ENCODE data around the gene PANK4. TPM values are rescaled to one million over a fixed set of nuclear protein-coding genes. Genes with fewer than 3 reads are reported as not detected.
"Not testable (repeated sequence)": the region's sequence is repeated elsewhere in the genome, so short reads cannot be mapped to it uniquely, and the experiment has no call there.

The PANK4 gene
- polyA plus RNA-seq (ENCODE audit: insufficient read length in 4 of 4): 10 to 100 TPM; 22.5 to 31.2 (median 26.0) TPM

- peak; percentile 72 to 88 (median 86) for DNase-seq (ENCODE audit: low read depth in 4 of 4, low spot score in 3 of 4)
Observed at GRCh38 chr1:2525920-2526823, at the start of gene PANK4. TSS of gene PANK4 (minus strand) at chr1:2526596. CDS start at chr1:2526587, 9 bp downstream.

GRCh38 chr1:2574350-2574749 lies 48.0 kb upstream of the PANK4 start:
- no peak for DNase-seq (ENCODE audit: low read depth in 4 of 4, low spot score in 3 of 4)

- DNase-seq (ENCODE audit: low read depth in 4 of 4, low spot score in 3 of 4): no peak
Observed at GRCh38 chr1:2573250-2573920, 47.0 kb upstream of the PANK4 start.

- no peak for DNase-seq (ENCODE audit: low read depth in 4 of 4, low spot score in 3 of 4)
Observed at GRCh38 chr1:2571348-2571747, 45.0 kb upstream of the PANK4 start.

- no peak for DNase-seq (ENCODE audit: low read depth in 4 of 4, low spot score in 3 of 4)
Observed at GRCh38 chr1:2570332-2570731, 43.9 kb upstream of the PANK4 start.

GRCh38 chr1:2569703-2570102 lies 43.3 kb upstream of the PANK4 start:
- not testable (repeated sequence) for DNase-seq (ENCODE audit: low read depth in 4 of 4, low spot score in 3 of 4)

GRCh38 chr1:2569060-2569459 lies 42.7 kb upstream of the PANK4 start:
- no peak for DNase-seq (ENCODE audit: low read depth in 4 of 4, low spot score in 3 of 4)

GRCh38 chr1:2568187-2568816 lies 41.9 kb upstream of the PANK4 start:
- DNase-seq (ENCODE audit: low read depth in 4 of 4, low spot score in 3 of 4): not testable (repeated sequence)

GRCh38 chr1:2567083-2567679 lies 40.8 kb upstream of the PANK4 start:
- DNase-seq (ENCODE audit: low read depth in 4 of 4, low spot score in 3 of 4): no peak

GRCh38 chr1:2566101-2567045 lies 40.0 kb upstream of the PANK4 start:
- DNase-seq (ENCODE audit: low read depth in 4 of 4, low spot score in 3 of 4): no peak

GRCh38 chr1:2564815-2565374 lies 38.5 kb upstream of the PANK4 start:
- no peak for DNase-seq (ENCODE audit: low read depth in 4 of 4, low spot score in 3 of 4)

GRCh38 chr1:2564006-2564814 lies 37.8 kb upstream of the PANK4 start:
- no peak for DNase-seq (ENCODE audit: low read depth in 4 of 4, low spot score in 3 of 4)

- no peak for DNase-seq (ENCODE audit: low read depth in 4 of 4, low spot score in 3 of 4)
Observed at GRCh38 chr1:2563205-2563604, 36.8 kb upstream of the PANK4 start.

- DNase-seq (ENCODE audit: low read depth in 4 of 4, low spot score in 3 of 4): no peak
Observed at GRCh38 chr1:2561898-2562895, 35.8 kb upstream of the PANK4 start.

GRCh38 chr1:2561446-2561845 lies 35.0 kb upstream of the PANK4 start:
- DNase-seq (ENCODE audit: low read depth in 4 of 4, low spot score in 3 of 4): no peak

GRCh38 chr1:2560299-2561073 lies 34.1 kb upstream of the PANK4 start:
- DNase-seq (ENCODE audit: low read depth in 4 of 4, low spot score in 3 of 4): no peak

All from left renal pelvis (tissue), 4 donors.